A549 (cell line): Measurements from ENCODE around the gene PRIMPOL. TPM values are rescaled to one million over a fixed set of nuclear protein-coding genes. Genes with fewer than 3 reads are reported as not detected.
A peak's percentile ranks its signal among the peaks of the same experiment; 100 is the strongest.

Experiments used
- ATAC-seq, 2 experiments: fragments of 200-7000 bp in 1 of 2; fragments of >200 bp in 1 of 2; cut with Nextera tagmentation in 1 of 2; cut with Tn5 transposase in 1 of 2; 3 replicates each; pipeline versions ENCODE4 v1.8.0 to v1.9.1; 2018 to 2020; ENCODE audit warnings: mild to moderate bottlenecking in 1 of 2, moderate library complexity in 1 of 2
- CTCF ChIA-PET: fragments of 300-600 bp; sonication (Branson Sonifier 250); formaldehyde crosslinking; extraction: SDS; loops from one replicate; lab custom pipeline; 2021; ENCODE audit warnings: antibody characterized with exemption, inconsistent platforms; lab: Yijun Ruan, JAX
- POLR2A ChIA-PET: fragments of 350-600 bp; formaldehyde crosslinking; extraction: SDS; loops from one replicate; lab custom pipeline; 2021; ENCODE audit warnings: antibody characterized with exemption, inconsistent platforms; lab: Yijun Ruan, JAX
- DNase-seq, 2 experiments: peaks; one replicate each; pipeline versions ENCODE4 v3.0.0 to v3.0.0-alpha.2; 2011 to 2016; ENCODE audit warnings: low read depth in 1 of 2, low spot score in 1 of 2
- FAIRE-seq: peaks from 2 replicates; lab custom pipeline; 2011; peaks lifted over from hg19 to GRCh38; lab: Jason Lieb, UNC
- H3K27ac ChIP-seq, 2 experiments: fragments of >200 bp; sonication (Bioruptor Twin); formaldehyde crosslinking; 3 replicates each; pipeline ENCODE4 v1.5.1; 2016 to 2017
- H3K4me1 ChIP-seq: fragments of >200 bp; sonication (Bioruptor Twin); formaldehyde crosslinking; 3 replicates; pipeline ENCODE4 v1.6.1; 2016
- H3K4me2 ChIP-seq: fragments of >200 bp; sonication (Bioruptor Twin); formaldehyde crosslinking; 3 replicates; pipeline ENCODE4 v1.6.1; 2016
- H3K4me3 ChIP-seq: fragments of >200 bp; sonication (Bioruptor Twin); formaldehyde crosslinking; 3 replicates; pipeline ENCODE4 v1.5.1; 2016
- H3K9me3 ChIP-seq: fragments of >200 bp; sonication (Bioruptor Twin); formaldehyde crosslinking; 3 replicates; pipeline ENCODE4 v1.6.1; 2016
- CBX2 ChIP-seq: fragments of 200-600 bp; sonication (generic); IDR thresholded peaks from 2 replicates; pipeline ENCODE4 v1.6.1; 2016; ENCODE audit warnings: low read depth, mild to moderate bottlenecking, borderline replicate concordance
- EHMT2 ChIP-seq: fragments of 200-600 bp; sonication (generic); IDR thresholded peaks from 2 replicates; pipeline ENCODE4 v1.6.1; 2016; ENCODE audit warnings: antibody characterized with exemption, low read depth, mild to moderate bottlenecking, moderate library complexity
- FOSL2 ChIP-seq, 2 experiments: fragments of 450-650 bp in 1 of 2; fragments of >200 bp in 1 of 2; sonication (Bioruptor Twin) in 1 of 2; formaldehyde crosslinking; IDR thresholded peaks; 2 replicates each; pipeline versions ENCODE4 v1.5.0 to v1.6.1; 2016 to 2020; ENCODE audit warnings: mild to moderate bottlenecking in 1 of 2, moderate library complexity in 1 of 2
- HDAC2 ChIP-seq: fragments of 200-600 bp; sonication (generic); IDR thresholded peaks from 2 replicates; pipeline ENCODE4 v1.6.1; 2016
- HOXA7 ChIP-seq: fragments of 250-450 bp; sonication (Bioruptor Pico); IDR thresholded peaks from 2 replicates; pipeline ENCODE4 v1.5.0; 2020; ENCODE audit warnings: mild to moderate bottlenecking, moderate library complexity
- JUN ChIP-seq, 2 experiments: fragments of >200 bp; sonication (Bioruptor Twin); formaldehyde crosslinking; IDR thresholded peaks; 2 replicates in 1 of 2; 3 replicates in 1 of 2; pipeline ENCODE4 v1.6.1; 2016 to 2017
- JUNB ChIP-seq: fragments of >200 bp; sonication (Bioruptor Twin); formaldehyde crosslinking; IDR thresholded peaks from 2 replicates; pipeline ENCODE4 v1.6.1; 2016
- KDM5A ChIP-seq: fragments of 200-600 bp; sonication (generic); IDR thresholded peaks from 2 replicates; pipeline ENCODE4 v1.6.1; 2016; ENCODE audit warnings: antibody characterized with exemption, mild to moderate bottlenecking
- MAFK ChIP-seq: fragments of 450-650 bp; IDR thresholded peaks from 2 replicates; pipeline ENCODE4 v1.6.1; 2014; ENCODE audit not compliant: partially characterized antibody
- MAZ ChIP-seq: fragments of 150-350 bp; IDR thresholded peaks from 2 replicates; pipeline ENCODE4 v1.6.1; 2014; ENCODE audit warnings: antibody characterized with exemption, low read depth, low read length, borderline replicate concordance
- NR3C1 ChIP-seq: fragments of >200 bp; sonication (Bioruptor Twin); formaldehyde crosslinking; IDR thresholded peaks from 3 replicates; pipeline ENCODE4 v1.6.1; 2017
- PHF8 ChIP-seq: fragments of 200-600 bp; sonication (generic); IDR thresholded peaks from 2 replicates; pipeline ENCODE4 v1.6.1; 2016; ENCODE audit warnings: low read depth, mild to moderate bottlenecking, antibody characterized with exemption, moderate library complexity, borderline replicate concordance
- POLR2A ChIP-seq: IDR thresholded peaks from 2 replicates; pipeline ENCODE4 v1.6.1; 2012; ENCODE audit warnings: mild to moderate bottlenecking, low read length
- RARB ChIP-seq: fragments of 250-450 bp; sonication (Bioruptor Pico); IDR thresholded peaks from 2 replicates; pipeline ENCODE4 v1.8.0; 2021; ENCODE audit warnings: mild to moderate bottlenecking, moderate library complexity
- RNF2 ChIP-seq: fragments of 200-600 bp; sonication (generic); IDR thresholded peaks from 2 replicates; pipeline ENCODE4 v1.6.1; 2016; ENCODE audit warnings: low read depth, mild to moderate bottlenecking, antibody characterized with exemption, moderate library complexity, borderline replicate concordance
- TFCP2L1 ChIP-seq: fragments of 250-450 bp; sonication (Bioruptor Pico); IDR thresholded peaks from 2 replicates; pipeline ENCODE4 v1.5.0; 2021; ENCODE audit warnings: mild to moderate bottlenecking
- TP53 ChIP-seq: fragments of 250-450 bp; sonication (Bioruptor Pico); IDR thresholded peaks from 2 replicates; pipeline ENCODE4 v1.5.0; 2021; ENCODE audit warnings: mild to moderate bottlenecking, moderate library complexity
- ZFP36 ChIP-seq: fragments of 450-650 bp; IDR thresholded peaks from 2 replicates; pipeline ENCODE4 v1.6.1; 2014; ENCODE audit warnings: borderline replicate concordance; ENCODE audit not compliant: partially characterized antibody
- ZSCAN20 ChIP-seq: fragments of 250-450 bp; sonication (Bioruptor Pico); IDR thresholded peaks from 2 replicates; pipeline ENCODE4 v1.8.0; 2022; ENCODE audit warnings: mild to moderate bottlenecking, moderate library complexity
- WGBS: methylation state at CpG from one replicate; pipeline ENCODE4 v1.1.6; 2017; ENCODE audit errors: missing lambda C conversion rate; 5-methylcytosine and 5-hydroxymethylcytosine counted together
- polyA plus RNA-seq, 4 experiments: library from polyadenylated mRNA; depleted of rRNA in 3 of 4; stranded (reverse); fragments of >200 nt; fragmentation: RNase III in 1 of 4; extraction: RNeasy Plus Mini Kit Qiagen cat#74134 plus additional on column Dnase treatment in 1 of 4; gene quantifications; 2 replicates in 3 of 4; 3 replicates in 1 of 4; pipeline ENCODE4 v1.2.3, GENCODE V29; 2011 to 2017
- TF ChIP-seq, protein P1 (sequence below): fragments of 250-450 bp; sonication (Bioruptor Pico); IDR thresholded peaks from 2 replicates; pipeline ENCODE4 v1.5.0; 2020; ENCODE audit warnings: low read depth, mild to moderate bottlenecking, moderate library complexity
- TF ChIP-seq, protein P2 (sequence below): fragments of 450-650 bp; IDR thresholded peaks from 2 replicates; pipeline ENCODE4 v1.6.1; 2014; ENCODE audit warnings: antibody characterized with exemption
- TF ChIP-seq, protein P3 (sequence below): fragments of >200 bp; sonication (Bioruptor Twin); formaldehyde crosslinking; IDR thresholded peaks from 3 replicates; pipeline ENCODE4 v1.5.1; 2016
- TF ChIP-seq, protein P4 (sequence below): fragments of 150-350 bp; IDR thresholded peaks from 2 replicates; pipeline ENCODE4 v1.6.1; 2014; ENCODE audit warnings: low read depth, mild to moderate bottlenecking, low read length
- TF ChIP-seq, protein P5 (sequence below): IDR thresholded peaks from 2 replicates; pipeline ENCODE4 v1.6.1; 2012
- TF ChIP-seq, protein P6 (sequence below): IDR thresholded peaks from 2 replicates; pipeline ENCODE4 v1.6.1; 2012; ENCODE audit warnings: low read depth, borderline replicate concordance

PRIMPOL gene
- polyA plus RNA-seq, 2 of the 4 experiments (the other 2 are of a cell fraction): 10.0 to 23.9 TPM

DNA sequence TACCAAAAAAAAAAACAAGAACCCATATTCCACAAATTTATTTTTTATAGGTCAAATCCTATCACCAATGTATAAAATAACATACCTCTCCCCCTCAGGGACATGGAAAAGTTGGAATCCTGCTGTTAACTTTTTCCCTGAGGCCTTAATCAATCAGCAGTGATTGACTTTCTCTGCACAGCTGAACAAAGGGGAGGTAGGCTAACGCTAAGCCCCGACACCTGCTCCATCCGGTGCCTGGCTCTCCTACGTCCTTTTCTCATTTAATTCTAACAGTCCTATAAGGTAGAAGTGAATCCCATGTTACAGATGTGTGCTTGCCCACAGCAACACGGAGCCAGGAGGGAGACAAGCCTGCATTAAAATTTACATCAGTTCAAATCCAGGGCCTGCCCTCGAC, 81.5 kb downstream of the PRIMPOL start:
- H3K9me3 ChIP-seq: no peaks in the 10 kb centered on the region
- DNase-seq: no peak
- no peak for ATAC-seq
- H3K4me1 ChIP-seq: peaks cover 3% of the 10 kb centered on the region; the same call in 1 of the 3 replicates
- TF ChIP-seq, protein P1, sequence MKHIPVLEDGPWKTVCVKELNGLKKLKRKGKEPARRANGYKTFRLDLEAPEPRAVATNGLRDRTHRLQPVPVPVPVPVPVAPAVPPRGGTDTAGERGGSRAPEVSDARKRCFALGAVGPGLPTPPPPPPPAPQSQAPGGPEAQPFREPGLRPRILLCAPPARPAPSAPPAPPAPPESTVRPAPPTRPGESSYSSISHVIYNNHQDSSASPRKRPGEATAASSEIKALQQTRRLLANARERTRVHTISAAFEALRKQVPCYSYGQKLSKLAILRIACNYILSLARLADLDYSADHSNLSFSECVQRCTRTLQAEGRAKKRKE: no peak
- TF ChIP-seq, protein P2, sequence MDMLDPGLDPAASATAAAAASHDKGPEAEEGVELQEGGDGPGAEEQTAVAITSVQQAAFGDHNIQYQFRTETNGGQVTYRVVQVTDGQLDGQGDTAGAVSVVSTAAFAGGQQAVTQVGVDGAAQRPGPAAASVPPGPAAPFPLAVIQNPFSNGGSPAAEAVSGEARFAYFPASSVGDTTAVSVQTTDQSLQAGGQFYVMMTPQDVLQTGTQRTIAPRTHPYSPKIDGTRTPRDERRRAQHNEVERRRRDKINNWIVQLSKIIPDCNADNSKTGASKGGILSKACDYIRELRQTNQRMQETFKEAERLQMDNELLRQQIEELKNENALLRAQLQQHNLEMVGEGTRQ: no peak
- TF ChIP-seq JUNB (no peak), HOXA7 (no peak), TP53 (CRISPR knock-in tag) (no peak)
- H3K4me3 ChIP-seq: no peak overlapping the region
- no peak for FAIRE-seq
- H3K27ac ChIP-seq: no peak overlapping the region
- H3K4me2 ChIP-seq: no peak overlapping the region
- POLR2A ChIA-PET: no interaction called here
- CTCF ChIA-PET: no interaction called here
- 92% methylated on average over 6 of the region's 6 CpGs for WGBS

DNA sequence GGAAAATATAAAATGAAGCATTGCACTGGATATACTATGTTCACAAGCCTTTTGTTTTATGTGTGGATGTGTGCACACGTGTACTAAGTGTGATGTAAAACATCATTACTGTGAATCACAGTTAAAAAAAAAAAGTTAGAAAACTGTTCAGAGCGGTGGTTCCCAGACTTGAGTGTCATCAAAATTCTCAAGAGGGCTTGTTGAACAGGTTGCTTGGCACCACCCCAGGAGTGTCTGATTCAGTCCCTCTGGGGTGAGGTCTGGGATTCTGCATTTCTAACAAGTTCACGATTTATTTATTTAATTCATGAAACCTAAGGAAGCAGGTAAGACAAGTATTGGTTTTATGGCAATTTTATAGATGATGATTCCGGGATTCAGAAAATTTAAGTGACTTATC, 82.6 kb downstream of the PRIMPOL start:
- TF ChIP-seq ZFP36: no peak
- TF ChIP-seq NR3C1: no peak
- TF ChIP-seq, protein P3, sequence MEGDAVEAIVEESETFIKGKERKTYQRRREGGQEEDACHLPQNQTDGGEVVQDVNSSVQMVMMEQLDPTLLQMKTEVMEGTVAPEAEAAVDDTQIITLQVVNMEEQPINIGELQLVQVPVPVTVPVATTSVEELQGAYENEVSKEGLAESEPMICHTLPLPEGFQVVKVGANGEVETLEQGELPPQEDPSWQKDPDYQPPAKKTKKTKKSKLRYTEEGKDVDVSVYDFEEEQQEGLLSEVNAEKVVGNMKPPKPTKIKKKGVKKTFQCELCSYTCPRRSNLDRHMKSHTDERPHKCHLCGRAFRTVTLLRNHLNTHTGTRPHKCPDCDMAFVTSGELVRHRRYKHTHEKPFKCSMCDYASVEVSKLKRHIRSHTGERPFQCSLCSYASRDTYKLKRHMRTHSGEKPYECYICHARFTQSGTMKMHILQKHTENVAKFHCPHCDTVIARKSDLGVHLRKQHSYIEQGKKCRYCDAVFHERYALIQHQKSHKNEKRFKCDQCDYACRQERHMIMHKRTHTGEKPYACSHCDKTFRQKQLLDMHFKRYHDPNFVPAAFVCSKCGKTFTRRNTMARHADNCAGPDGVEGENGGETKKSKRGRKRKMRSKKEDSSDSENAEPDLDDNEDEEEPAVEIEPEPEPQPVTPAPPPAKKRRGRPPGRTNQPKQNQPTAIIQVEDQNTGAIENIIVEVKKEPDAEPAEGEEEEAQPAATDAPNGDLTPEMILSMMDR: no peak
- TF ChIP-seq CBX2: no peak
- TF ChIP-seq ZSCAN20 (CRISPR knock-in tag): no peak
- no peak for TF ChIP-seq RNF2
- TF ChIP-seq, protein P4, sequence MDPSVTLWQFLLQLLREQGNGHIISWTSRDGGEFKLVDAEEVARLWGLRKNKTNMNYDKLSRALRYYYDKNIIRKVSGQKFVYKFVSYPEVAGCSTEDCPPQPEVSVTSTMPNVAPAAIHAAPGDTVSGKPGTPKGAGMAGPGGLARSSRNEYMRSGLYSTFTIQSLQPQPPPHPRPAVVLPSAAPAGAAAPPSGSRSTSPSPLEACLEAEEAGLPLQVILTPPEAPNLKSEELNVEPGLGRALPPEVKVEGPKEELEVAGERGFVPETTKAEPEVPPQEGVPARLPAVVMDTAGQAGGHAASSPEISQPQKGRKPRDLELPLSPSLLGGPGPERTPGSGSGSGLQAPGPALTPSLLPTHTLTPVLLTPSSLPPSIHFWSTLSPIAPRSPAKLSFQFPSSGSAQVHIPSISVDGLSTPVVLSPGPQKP: no peak
- DNase-seq: no peak
- FAIRE-seq: no peak
- Histone ChIP-seq H3K4me2 (peak overlapping the region; percentile 57), H3K9me3 (no peaks in the 10 kb centered on the region), H3K4me1 (peaks cover 3% of the 10 kb centered on the region; the same call in 1 of the 3 replicates), H3K27ac (no peak overlapping the region), H3K4me3 (no peak overlapping the region)
- CTCF ChIA-PET: interaction anchor here (3.2 kb wide), 1 partner anchor 9 kb away, joined by 13 read pairs; no protein-coding TSS in a partner anchor
- no peak for ATAC-seq
- WGBS: 66% methylated on average over 4 of the region's 4 CpGs
- POLR2A ChIA-PET: no interaction called here

DNA sequence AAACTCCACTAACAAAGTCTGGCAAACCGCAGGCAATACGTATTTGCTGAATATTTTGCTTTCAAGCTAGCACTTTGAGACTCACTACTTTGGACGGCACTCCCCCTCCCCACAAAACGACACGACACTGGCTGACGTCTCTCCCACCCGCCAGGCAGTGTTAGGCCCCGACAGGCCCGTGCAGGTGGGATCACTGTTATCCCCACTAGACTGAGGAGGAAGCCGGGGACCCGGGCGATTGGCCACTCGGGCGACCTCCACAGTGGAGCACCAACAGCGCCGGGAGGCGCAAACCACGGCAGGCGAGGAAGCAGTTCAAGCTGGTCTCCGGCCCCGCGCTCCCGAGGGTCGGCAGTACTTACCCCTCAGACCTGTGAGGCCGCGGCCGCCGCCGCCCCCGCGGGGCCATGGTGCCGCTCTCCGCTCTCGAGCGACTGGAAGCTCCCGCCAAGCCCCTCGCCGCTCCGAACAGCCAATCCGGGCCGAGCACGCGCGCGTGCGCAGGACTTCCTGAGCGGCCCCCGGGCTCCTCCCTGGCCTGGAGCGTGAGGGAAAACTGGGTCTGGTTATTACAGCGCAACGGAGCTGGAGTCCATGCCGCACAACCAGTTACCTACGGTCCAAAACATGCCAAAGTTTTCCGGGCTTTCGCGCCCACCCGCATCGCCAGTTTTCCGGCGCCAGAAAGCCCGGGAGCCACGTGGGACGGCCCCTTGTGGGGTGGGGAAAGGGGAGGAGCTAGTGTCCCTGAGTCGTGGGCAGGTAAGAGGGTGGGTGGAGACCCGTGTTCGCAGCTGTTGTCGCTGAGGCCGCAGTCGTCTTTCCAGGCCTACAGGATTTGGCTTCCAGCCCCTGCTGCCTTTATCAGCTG, 84.4 kb downstream of the PRIMPOL start, which contains the start of gene CENPU:
TSS of gene CENPU (minus strand) at position 443 of the 871 bp plus-strand sequence. CDS start at position 409, 34 bp downstream.
- FAIRE-seq (no peak), ATAC-seq (peak; percentile 95 to 98), DNase-seq (peak; percentile 91 to 96)
- CTCF ChIA-PET: interaction anchor here (0.7 to 3.2 kb wide), 5 partner anchors 11 to 470 kb away, joined by 3 to 13 read pairs (median 4); no protein-coding TSS in a partner anchor
- under 1% methylated on average over 34 of the region's 69 CpGs for WGBS
- no peaks in the 10 kb centered on the region for H3K9me3 ChIP-seq
- peaks cover 3% of the 10 kb centered on the region; the same call in 1 of the 3 replicates for H3K4me1 ChIP-seq
- H3K4me3 ChIP-seq: peak within 1 kb of the TSS; percentile 86
- peak within 1 kb of the TSS; percentile 76 for H3K4me2 ChIP-seq
- POLR2A ChIA-PET: interaction anchor here (0.6 to 1.3 kb wide), 8 partner anchors 11 to 468 kb away, joined by 3 to 8 read pairs (median 4); partner anchors contain the start of genes CASP3, IRF2 and PRIMPOL
- H3K27ac ChIP-seq: peak within 1 kb of the TSS; percentile 73 to 85
- TF ChIP-seq TFCP2L1 (CRISPR knock-in tag) (no peak), PHF8 (peak; percentile 48; the same call in 1 of the 2 replicates), RNF2 (no peak), EHMT2 (no peak), ZSCAN20 (CRISPR knock-in tag) (no peak), MAZ (no peak), POLR2A (peak; percentile 54), RARB (CRISPR knock-in tag) (no peak), FOSL2 (IDR thresholded peaks at IDR 0.05) (no peak), FOSL2 (CRISPR knock-in tag; IDR thresholded peaks at IDR 0.05) (peak; percentile 25; the same call in 1 of the 2 replicates), KDM5A (peak; percentile 49; the same call in 1 of the 2 replicates), TP53 (CRISPR knock-in tag) (no peak), MAFK (no peak), JUN (IDR thresholded peaks at IDR 0.05) (peak in 1 of 2 experiments; percentile 61; a peak in 3 of 5 replicates), HDAC2 (peak; percentile 70; the same call in 1 of the 2 replicates)
- TF ChIP-seq, protein P5, sequence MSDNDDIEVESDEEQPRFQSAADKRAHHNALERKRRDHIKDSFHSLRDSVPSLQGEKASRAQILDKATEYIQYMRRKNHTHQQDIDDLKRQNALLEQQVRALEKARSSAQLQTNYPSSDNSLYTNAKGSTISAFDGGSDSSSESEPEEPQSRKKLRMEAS: peak; percentile 94
- TF ChIP-seq, protein P2: peak; percentile 71
- TF ChIP-seq, protein P6, sequence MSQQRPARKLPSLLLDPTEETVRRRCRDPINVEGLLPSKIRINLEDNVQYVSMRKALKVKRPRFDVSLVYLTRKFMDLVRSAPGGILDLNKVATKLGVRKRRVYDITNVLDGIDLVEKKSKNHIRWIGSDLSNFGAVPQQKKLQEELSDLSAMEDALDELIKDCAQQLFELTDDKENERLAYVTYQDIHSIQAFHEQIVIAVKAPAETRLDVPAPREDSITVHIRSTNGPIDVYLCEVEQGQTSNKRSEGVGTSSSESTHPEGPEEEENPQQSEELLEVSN: peak; percentile 92
